Brain pericyte (primary cell): Measurements from ENCODE around the gene ADISSP.

Source experiments
- DNase-seq: peaks from one replicate; pipeline ENCODE4 v3.0.0-alpha.2; 2012; ENCODE audit warnings: low read depth, low spot score

ADISSP gene

DNA sequence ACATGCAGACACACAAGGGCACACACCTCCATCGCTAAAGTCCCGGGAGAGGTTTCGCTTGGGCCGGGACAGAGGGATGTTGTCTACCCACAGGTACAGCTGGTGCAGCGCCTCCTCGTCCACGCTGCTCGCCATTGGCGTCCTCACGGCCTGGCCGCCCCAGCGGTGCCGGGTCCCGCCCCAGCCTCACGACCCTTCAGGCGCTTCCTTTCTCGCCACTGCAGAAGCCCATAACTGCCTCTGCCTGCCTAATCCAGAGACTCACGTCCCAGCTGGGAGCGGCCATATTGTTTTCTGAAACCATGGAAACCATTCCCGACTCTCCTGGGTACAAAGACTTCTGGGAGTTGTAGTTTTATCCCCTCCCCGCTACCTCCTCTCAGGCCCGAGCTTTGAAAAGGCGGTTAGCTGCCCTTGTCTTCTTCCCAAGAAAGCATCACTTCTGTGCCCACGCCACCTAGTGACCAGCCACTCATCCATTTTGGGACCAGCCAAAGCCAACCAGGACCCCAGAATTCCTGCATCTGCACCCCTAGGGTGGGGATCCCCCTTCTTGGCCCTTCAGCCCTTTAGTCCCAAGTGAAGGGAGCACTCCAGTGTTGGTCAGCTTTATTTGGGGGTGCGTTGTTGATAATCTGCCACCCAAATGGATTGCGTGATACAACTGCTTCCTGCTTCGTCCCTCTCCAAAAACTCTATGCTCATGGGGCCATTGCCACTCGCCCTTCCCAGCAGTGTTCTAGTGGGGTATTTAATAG is 13.8 kb upstream of the ADISSP start, which contains the start of gene SPEF1:
Gene SPEF1 (minus strand): TSS at position 296 of the 758 bp plus-strand sequence. CDS start 161 bp downstream, at position 135.
- peak; percentile 60 for DNase-seq

DNA sequence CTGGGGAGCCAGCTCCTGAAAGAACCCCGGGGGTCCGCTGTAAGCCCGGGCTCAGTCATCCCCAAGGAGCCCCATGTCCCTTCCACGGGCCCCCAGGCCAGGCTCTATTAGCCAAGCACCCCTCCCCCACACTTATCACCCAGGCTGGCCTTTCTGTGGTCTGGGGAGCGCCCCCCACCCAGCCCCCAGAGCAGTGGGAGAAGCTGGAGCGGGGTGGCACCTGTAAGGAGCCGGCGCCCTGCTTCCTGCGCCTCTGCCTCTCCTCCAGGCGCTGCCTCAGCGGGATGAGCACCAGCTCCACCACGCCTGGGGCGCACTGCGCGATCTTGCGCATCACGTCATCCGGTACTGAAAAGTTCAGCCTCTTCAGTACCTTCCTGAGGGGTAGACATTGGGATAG is 11.4 kb upstream of the ADISSP start:
- DNase-seq = no peak

DNA sequence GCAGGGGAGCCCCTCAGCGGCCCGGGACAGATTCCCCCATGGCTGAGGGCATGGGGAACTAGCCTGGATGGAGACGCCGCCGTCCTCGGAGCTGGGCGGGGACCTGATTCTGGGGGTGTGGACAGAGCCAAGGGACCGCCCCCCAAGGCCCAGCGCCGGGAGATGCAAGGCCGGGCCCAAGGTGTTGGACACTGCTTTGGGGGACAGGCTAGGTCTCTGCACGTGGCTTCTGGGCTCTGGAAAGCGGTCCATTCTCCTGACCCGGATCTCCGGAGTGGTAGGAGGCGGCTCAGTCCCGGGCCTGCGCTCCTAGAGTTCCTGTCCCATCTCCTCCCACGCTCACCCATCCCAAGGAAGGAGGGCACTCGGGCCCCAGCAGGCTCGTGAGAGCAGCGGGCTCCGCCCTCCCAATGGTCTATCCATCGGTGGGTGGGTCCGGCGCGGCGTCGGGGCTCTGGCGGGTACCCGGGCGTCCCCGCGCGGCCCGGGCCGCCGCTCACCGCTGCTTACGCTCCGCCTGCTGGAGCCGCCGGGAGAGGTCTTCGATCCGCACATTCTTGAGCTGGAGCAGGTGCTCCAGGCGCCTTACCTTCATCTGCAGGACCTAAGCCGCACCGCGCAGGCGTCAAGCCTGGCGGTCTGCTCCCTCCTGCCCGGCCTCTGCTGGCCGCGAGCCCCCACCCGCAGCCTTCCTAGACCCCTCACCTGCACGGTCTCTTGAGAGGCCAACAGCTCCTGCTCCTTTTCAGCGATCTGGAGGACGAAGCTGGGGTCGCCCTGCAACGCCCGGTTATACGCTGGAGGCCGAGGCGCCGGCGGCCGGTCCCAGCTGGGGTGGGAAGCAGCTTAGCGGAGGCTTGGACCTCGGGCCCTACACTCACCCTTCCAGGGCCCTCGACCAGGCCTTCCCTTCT is 10.4 kb upstream of the ADISSP start:
- DNase-seq = no peak

DNA sequence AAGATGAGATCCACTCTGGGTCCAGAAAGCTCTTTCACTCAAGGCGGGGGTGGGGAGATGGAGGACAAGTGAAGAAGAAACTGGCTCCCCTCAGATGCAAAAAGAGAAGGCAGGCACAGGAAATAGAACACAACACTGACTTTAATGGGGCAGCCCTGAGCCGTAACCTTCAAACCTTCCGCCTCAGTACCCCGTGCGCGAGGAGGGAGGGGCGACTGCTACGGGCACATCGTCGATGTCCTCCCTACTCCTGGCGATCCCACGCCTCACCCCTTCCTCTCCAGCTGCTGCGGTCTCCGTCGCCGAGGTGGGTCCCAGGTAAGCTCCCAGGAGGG is 9.8 kb upstream of the ADISSP start:
- DNase-seq = no peak

DNA sequence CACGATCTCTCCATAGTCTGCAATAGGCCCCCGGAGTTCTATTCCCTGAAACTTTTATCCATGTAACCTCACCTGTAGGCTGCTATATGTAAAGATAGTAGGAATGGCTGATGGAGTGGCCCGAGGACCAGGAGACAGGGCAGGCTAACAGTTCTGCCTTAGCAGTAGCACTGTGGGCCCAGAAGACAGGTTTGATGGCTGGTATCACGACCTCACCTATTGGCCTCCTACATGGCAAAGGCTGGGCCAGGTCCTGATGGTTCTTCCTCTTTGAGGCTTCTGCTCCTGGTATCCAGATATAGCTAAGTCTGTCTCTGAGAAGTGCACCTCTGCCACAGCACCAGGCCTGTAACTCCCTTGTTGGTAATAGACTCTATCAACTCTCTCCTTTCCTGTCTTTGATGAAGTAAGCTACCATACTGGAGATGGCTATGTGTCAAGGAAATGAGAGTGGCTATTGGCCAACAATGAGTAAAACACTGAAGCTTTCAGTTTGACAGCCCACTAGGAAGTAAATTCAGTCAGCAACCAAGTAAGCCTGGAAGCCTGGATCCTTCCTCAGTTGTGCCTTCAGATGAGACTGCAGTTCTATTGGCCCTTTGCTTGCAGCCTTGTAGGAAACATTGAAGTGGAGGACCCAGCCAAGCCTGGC is 8.0 kb upstream of the ADISSP start:
- no peak for DNase-seq

DNA sequence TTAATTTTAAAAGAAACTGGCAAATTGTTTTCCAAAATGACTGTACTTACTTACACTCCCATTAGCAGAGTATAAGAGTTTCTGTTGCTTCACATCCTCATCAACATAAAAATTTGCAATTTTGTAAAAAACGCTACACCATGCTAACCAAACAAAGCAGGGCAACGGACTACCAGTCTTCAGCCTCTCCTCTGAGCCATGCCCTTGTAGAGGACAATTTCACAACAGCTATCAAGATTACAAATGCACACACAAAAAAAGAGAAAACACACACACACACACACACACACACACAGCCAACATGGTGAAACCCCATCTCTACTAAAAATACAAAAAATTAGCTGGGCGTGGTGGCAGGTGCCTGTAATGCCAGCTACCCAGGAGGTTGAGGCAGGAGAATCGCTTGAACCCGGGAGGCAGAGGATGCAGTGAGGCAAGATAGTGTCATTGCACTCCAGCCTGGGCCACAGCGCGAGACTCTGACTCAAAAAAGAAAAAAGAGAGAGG is 4.1 kb upstream of the ADISSP start:
- DNase-seq = no peak

DNA sequence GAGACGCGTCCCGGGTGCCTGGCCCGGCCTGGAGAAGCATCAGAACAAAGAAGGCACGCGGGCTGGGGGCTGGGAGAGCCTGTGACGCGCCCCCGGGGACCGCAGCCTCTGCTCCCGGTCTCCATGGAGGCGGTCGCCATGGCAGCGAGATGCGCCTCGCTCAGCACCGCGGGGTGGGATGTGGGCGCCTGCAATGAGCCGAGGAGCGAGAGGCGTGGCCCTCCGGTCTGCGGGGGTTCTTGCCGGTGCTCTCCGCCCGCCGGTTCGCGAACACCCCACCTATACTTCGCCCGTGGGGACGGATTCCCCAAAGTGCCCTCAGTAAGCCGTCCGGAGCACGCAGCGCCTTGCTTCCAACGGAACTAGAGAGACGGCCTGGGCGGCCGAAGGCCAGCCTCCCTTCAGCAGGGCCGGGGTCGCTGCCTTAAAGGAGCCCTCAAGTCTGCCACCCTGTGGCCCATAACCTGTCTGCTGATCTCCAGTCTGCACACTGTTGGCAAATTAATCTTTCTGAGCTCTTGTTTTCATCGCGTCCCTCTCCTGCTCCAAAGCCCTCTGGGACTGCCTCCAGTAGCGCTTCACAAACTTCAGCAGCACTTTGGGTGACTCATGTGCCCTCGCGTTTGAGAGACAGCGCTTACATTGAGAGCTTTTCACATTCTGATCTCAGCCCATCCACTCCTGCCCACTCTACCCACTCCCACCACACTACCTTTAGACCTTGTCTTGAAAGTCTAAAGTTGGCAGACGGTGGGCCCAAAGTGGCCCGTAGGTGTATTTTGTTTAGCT is 983 bp upstream of the ADISSP start:
- DNase-seq = no peak

DNA sequence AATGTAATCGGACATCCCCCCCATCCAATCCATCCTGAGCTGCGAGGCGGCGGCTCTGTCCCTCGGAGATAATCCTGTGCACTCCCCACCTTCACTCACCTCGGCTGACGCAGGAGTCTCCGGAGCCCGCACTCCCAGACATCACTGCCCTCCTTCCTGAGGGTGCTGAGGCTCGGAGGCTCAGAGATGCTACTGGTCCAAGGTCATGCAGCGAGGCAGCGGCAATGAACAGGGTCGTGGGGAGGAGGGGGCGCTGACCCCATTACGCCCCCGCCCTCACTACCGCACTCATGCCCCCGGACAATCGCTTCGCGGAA is 485 bp downstream of the ADISSP start:
- DNase-seq = no peak

DNA sequence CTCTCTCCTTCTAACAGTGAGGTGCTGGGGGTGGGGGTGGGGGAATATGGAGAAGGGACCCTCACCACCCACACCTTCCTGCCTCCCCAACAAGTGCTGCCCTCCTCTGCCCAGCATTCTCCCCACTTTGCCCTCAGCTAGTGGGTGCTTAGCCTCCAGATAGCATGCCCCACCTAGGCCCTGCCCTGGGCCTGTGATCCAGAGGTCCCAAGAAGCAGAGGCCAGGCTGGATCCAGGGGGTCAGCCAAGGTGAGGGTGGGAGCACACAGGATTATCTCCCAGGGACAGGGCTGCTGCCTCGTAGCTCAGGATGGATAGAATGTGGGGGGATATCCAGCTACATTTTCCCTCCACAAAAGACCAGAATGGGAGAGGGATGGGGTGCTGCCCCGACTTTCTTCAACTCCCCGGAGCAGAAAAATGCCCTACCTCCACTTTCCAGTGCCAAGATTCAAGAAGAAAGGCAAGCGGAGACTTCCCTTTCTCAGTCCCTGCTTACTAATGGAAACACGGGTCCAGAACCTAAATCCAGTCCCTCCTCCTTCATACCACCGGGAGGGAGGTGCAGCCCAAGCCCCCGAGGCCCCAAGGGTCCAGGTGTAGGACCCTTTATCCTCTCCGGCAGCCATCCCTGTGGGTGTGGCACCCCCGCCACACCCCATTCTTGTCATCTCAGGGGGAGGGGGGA is 987 bp downstream of the ADISSP start:
- DNase-seq = no peak

DNA sequence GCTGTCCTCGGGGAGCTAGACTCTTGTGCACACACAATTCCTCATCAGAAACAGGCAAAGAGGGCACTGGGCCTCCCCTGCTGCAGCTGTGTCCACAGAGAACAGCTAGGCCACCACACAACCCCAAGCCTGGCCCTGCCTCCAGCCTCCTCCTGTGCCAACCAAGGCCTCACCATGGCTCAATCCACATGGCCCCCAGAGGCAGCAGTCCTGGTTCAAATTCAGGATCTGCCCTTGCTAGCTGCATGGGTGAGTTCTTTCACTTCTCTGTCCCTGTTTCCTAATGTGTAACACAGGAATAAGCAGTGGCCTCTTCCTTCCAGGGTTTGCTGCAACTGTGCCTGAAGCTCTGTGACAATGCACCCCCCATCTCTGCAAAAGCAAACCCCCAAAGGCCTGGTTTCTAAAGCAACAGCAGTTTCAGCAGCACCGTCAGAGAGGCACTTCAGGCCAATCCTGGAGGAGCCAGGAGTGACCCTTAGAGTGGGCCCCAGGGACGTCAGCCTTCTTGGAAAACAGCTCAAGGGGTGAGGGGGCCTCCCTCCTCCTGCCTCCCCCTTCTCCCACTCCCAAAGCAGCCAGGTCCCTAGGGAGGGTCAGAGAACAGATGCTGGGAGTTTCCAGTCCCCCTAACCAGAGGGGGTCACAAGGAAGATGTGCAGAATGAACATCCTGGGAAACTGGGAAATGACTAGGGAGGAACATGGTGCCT is 2.2 kb downstream of the ADISSP start:
- no peak for DNase-seq

DNA sequence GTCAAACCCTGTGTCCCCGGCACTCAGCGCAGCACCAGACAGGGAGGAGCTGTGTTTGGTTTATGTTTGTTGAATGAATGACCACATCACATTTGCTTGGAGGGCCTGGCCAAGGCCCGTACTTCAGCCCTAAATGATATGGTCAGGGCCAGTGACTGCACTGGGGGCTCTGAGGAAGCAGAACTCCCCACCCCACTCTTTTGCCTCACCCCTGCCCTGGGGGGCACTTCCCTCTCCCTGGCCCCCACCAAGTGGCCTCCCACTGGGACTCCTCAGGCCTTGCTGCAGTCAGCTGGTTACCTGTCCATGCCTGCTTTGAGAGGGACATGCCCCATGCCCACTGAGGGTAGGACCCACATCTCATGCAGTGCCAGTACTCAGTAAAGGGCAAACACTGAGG is 2.9 kb downstream of the ADISSP start:
- no peak for DNase-seq

DNA sequence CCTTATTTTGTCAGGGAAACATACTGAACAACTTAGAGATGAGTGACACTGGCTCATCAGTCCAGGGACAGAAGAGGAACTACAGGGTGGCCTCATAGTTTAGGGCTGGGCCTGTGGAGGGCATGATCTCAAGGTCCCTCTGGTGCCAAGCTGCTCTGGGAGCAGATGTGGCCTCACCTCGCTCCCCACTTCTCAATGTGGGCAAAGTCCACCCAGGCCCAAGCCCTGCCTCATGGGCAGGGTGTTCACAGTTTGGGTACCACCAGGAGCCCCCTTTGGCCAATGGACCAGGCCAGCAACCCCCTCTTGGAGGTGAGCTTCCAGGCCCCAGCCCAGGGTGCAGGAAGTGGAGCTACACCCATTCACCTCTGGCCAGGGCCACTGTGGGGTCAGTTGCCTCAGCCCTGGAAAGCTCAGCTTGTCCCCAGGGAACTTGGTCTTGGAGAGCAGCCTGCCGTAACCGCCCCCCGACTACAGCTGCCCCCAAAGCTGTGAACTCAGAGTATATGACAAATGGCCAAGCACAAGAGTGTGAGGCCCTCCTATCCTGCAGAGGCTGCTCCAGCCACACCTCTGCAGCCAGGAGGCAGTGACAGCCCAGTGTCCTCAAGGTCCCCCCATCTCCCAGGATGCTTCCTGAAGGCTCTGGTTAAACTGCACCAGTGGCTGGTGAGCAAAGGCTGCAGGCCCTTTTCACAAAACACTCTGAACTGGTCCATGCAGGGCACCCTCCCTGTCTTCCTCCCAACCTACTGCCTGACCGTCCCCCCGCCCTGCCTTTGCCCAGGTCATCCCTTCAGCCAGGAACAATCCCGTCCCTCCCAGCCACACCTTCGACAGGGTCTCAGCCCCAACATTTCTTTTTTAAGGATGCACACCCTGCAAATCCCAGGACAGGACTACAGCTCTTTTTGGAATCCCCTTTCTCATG is 3.6 kb downstream of the ADISSP start:
- no peak for DNase-seq

DNA sequence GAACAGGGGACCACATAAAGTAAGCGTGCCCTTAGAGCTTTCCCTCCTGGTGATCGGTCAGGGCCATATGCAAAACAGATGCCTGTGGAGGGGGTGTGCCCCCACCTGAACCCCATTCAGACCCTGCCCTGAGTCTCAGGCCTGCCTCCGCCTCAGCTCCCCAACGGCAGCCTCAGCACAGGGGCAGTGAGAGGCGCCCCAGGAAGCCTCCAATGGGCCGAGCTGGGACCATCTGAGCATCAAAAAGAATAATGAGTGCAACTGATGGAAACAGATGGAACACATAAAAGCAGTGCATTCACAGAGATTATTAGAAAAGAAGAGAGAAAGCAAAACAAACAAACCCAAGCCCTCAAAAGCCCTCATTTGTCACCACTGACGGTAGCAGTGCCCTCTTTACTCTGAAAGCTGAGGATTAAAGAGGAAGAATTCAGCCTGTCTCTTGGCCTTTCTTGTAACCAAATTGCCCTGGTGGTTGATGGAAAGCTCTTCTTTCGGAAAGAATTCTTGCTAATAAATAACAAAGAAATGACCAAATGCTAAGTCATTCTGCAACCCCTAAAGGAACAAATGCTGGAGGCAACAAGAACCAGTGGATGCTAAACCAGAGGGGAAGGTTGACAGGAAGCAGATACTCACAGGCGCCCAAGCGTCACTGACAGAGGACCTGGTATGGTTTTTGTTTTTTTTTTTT is 6.8 kb downstream of the ADISSP start:
- no peak for DNase-seq

DNA sequence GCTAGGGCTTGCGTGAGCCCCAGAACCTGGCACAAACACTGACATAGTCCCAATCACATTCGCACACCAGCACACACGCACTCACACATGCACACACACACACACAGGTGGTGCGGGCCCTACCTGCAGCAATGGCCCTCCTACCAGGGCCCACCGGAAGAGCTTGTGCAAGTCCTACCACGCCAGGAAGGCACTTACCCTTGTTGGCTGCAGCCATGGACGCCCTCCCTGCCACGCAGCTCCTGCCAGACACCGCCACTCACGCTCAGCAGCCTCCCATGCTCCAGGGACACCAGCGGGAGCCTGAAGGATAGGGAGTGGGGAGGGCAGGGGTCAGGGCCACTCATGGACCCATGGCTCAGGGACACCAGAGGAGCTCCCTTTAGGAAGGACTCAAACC is 7.7 kb downstream of the ADISSP start:
- DNase-seq = no peak

DNA sequence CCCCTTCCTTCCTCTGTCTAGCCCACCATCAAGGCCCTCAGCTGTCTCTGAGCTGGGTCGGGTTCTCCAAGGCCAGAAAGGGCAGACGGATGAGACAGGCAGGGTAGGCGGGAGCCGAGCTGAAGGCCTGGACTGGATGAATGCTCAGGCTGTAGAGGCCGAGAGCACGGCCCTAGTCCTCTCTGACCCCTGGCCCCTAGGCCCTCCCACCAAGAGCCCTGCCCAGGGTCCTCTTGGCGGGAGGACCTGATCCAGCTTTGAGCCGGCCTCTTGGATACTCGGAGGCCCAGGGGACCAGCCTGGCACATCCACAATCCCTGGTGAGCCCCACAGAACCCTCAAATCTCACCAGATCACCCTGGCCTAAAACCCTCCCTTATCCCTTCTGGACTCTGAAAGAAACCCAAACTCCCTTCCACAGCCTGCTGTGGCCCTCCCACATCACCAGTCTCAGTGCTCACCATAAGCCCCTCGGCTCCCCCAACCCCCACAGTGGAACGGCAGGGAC is 8.2 kb downstream of the ADISSP start:
- DNase-seq = no peak

DNA sequence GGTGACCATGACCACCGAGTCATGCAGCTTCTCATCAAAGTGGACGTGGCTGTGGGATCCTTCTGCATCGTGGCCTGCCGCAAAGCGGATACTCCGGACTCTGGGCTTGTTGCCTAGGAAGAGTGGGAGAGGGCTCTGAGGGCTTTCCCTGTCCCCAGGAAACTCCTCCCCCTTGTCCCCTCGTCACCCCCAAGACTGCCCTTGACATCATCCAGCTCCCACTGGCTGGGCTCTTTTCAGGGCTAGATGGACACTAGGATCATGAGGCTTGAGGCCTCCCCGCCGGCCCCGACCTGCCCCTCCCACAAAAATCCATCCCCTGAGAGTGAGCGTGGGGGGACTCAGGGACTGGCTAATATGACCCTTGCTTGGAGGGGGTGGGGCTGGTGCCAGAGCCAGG is 9.0 kb downstream of the ADISSP start:
- DNase-seq = no peak

DNA sequence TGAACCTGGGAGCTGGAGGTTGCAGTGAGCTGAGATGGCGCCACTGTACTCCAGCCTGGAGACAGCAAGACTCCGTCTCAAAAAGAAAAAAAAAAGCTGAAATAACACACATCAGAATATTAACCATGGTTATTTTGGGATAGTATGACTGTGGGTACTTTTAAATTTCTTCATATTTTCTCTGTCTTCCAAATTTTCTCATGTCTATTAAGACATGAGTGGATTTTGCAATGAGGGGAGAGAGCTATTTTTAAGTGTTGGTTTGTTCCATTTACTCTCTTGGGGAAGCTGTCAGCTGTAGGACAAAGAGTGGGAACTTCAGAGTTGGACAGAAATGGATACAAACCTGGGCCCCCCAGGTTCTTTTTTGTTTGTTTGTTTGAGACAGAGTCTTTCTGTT is 10.3 kb downstream of the ADISSP start:
- no peak for DNase-seq

DNA sequence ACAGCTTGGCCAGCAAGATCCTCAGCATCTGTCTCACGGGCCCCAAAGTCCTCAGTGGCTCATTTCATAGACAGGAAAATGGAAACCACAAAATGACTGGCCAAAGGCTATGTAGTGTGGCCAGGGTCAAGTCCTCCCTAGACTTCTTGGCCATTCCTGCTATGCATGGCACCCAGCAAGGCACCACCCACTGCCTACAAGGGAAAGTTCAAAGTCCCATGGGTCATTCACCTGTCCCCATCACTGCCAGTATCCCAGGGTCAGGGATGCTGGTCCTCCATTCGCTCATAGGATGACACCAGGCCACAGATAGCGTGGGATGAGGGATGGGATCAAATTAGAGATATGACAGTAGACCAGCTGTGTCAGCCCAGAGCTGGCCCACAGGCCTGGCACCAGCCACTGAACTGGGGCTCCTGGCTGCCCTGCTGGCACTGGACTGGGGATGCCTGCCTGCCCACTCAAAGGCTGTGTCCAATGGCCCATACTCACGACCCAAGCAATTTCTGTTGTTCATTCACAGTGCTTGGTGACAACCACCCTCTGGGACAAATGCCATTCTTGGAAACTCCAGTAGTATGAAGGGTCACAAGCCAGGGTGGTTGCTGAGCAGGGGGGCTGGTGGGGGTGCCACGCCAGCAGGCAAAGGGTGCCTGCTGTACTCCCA is 11.6 kb downstream of the ADISSP start:
- DNase-seq = no peak
